Liver (tissue), 9 donors: ENCODE data around the gene LDLRAD3. TPM values are rescaled to one million over a fixed set of nuclear protein-coding genes. Genes with fewer than 3 reads are reported as not detected.

Experiments
- DNase-seq: peaks from one replicate; pipeline ENCODE4 v3.0.0-alpha.2; 2017; ENCODE audit warnings: low spot score
- H3K27ac ChIP-seq, 2 donors: one replicate each; pipeline ENCODE4 v1.7.0; 2013; ENCODE audit warnings: inconsistent platforms in 2 of 2, low read length in 2 of 2, control low read depth in 1 of 2, low read depth in 1 of 2, mild to moderate bottlenecking in 1 of 2
- H3K27me3 ChIP-seq, 4 donors: one replicate each; pipeline versions ENCODE4 v1.6.1 to v1.7.0; 2013; ENCODE audit warnings: low read length in 3 of 4, inconsistent platforms in 1 of 4, mild to moderate bottlenecking in 1 of 4, moderate library complexity in 1 of 4; ENCODE audit not compliant: control insufficient read depth in 4 of 4, insufficient read depth in 4 of 4
- H3K36me3 ChIP-seq, 4 donors: one replicate each; pipeline versions ENCODE4 v1.6.1 to v1.7.0; 2013; ENCODE audit warnings: low read length in 3 of 4, mild to moderate bottlenecking in 3 of 4, low read depth in 1 of 4, moderate library complexity in 1 of 4; ENCODE audit not compliant: control insufficient read depth in 4 of 4, insufficient read depth in 3 of 4
- H3K4me1 ChIP-seq, 4 donors: one replicate each; pipeline versions ENCODE4 v1.6.1 to v1.7.0; 2013; ENCODE audit warnings: low read length in 3 of 4, mild to moderate bottlenecking in 3 of 4, moderate library complexity in 1 of 4; ENCODE audit not compliant: control insufficient read depth in 4 of 4, insufficient read depth in 4 of 4
- H3K4me3 ChIP-seq, 3 donors: one replicate each; pipeline versions ENCODE4 v1.6.1 to v1.7.0; 2013; ENCODE audit warnings: low read length in 3 of 3, control low read depth in 1 of 3, low read depth in 1 of 3, mild to moderate bottlenecking in 1 of 3
- H3K9ac ChIP-seq, 2 donors: one replicate each; pipeline ENCODE4 v1.7.0; 2013; ENCODE audit warnings: low read length in 2 of 2, mild to moderate bottlenecking in 2 of 2, moderate library complexity in 2 of 2, control low read depth in 1 of 2, low read depth in 1 of 2
- H3K9me3 ChIP-seq, 4 donors: one replicate each; pipeline versions ENCODE4 v1.6.1 to v1.7.0; 2013; ENCODE audit warnings: low read length in 3 of 4; ENCODE audit not compliant: control insufficient read depth in 4 of 4
- EGR1 ChIP-seq, 2 donors: IDR thresholded peaks; 2 replicates each; pipeline ENCODE4 v1.6.1; 2016 to 2018; ENCODE audit warnings: antibody characterized with exemption in 2 of 2, low read depth in 2 of 2
- FOXA2 ChIP-seq: IDR thresholded peaks from 2 replicates; pipeline ENCODE4 v1.6.1; 2016; ENCODE audit warnings: antibody characterized with exemption
- GABPA ChIP-seq, 2 donors: IDR thresholded peaks in 1 of 2; conservative IDR thresholded peaks in 1 of 2; 2 replicates each; pipeline ENCODE4 v1.6.1; 2016; ENCODE audit warnings: antibody characterized with exemption in 2 of 2, mild to moderate bottlenecking in 1 of 2, moderate library complexity in 1 of 2
- HNF4G ChIP-seq: IDR thresholded peaks from 2 replicates; pipeline ENCODE4 v1.6.1; 2016; ENCODE audit warnings: antibody characterized with exemption
- JUND ChIP-seq, 2 donors: IDR thresholded peaks; 2 replicates each; pipeline ENCODE4 v1.6.1; 2016; ENCODE audit warnings: antibody characterized with exemption in 2 of 2
- NR2F2 ChIP-seq: IDR thresholded peaks from 2 replicates; pipeline ENCODE4 v1.6.1; 2016; ENCODE audit warnings: antibody characterized with exemption
- RAD21 ChIP-seq, 2 donors: IDR thresholded peaks; 2 replicates each; pipeline ENCODE4 v1.6.1; 2016; ENCODE audit warnings: antibody characterized with exemption in 2 of 2, mild to moderate bottlenecking in 2 of 2
- SP1 ChIP-seq: IDR thresholded peaks from 2 replicates; pipeline ENCODE4 v1.6.1; 2018; ENCODE audit warnings: antibody characterized with exemption, mild to moderate bottlenecking
- TAF1 ChIP-seq: conservative IDR thresholded peaks from 2 replicates; pipeline ENCODE4 v1.6.1; 2016; ENCODE audit warnings: antibody characterized with exemption, mild to moderate bottlenecking
- whole genome bisulfite sequencing: extraction: QIAGEN DNeasy Blood & Tissue Kit; methylation state at CpG from one replicate; pipeline ENCODE4 v1.1.7; 2013; 5-methylcytosine and 5-hydroxymethylcytosine counted together
- polyA plus RNA-seq, 2 donors: library from polyadenylated mRNA; stranded (reverse) in 1 of 2; unstranded in 1 of 2; fragments of 200-250 nt in 1 of 2; fragments of >200 nt in 1 of 2; fragmentation: Nextera tagmentation in 1 of 2; extraction: Ambion mirVana in 1 of 2; gene quantifications; one replicate each; pipeline versions ENCODE4 v1.2.1 to v1.2.3, GENCODE V29; 2013 to 2015
- total RNA-seq, 2 donors: library from RNA; depleted of rRNA; stranded (reverse); fragments of >200 nt; gene quantifications; one replicate each; pipeline ENCODE4 v1.2.3, GENCODE V29; 2014
- TF ChIP-seq, protein P1 (sequence below): fragments of 150-350 bp; IDR thresholded peaks from 2 replicates; pipeline ENCODE4 v1.5.1; 2017; ENCODE audit warnings: improper control_type of control experiment, low read depth, low read length; ENCODE audit not compliant: missing input control
- TF ChIP-seq, protein P2 (sequence below): IDR thresholded peaks from 2 replicates; pipeline ENCODE4 v1.6.1; 2016; ENCODE audit warnings: antibody characterized with exemption
- TF ChIP-seq, protein P3 (sequence below): IDR thresholded peaks from 2 replicates; pipeline ENCODE4 v1.6.1; 2016; ENCODE audit warnings: antibody characterized with exemption
- TF ChIP-seq, protein P4 (sequence below): IDR thresholded peaks from 2 replicates; pipeline ENCODE4 v1.6.1; 2016; ENCODE audit warnings: antibody characterized with exemption, mild to moderate bottlenecking
- donor health status: healthy.
- donor health status: healthy.
- donor health status: healthy.
- donor health status: healthy.
- donor health status: healthy.

The LDLRAD3 gene
- total and polyA plus RNA-seq, 4 donors: 0.75 to 1.3 (median 0.93) TPM

DNA sequence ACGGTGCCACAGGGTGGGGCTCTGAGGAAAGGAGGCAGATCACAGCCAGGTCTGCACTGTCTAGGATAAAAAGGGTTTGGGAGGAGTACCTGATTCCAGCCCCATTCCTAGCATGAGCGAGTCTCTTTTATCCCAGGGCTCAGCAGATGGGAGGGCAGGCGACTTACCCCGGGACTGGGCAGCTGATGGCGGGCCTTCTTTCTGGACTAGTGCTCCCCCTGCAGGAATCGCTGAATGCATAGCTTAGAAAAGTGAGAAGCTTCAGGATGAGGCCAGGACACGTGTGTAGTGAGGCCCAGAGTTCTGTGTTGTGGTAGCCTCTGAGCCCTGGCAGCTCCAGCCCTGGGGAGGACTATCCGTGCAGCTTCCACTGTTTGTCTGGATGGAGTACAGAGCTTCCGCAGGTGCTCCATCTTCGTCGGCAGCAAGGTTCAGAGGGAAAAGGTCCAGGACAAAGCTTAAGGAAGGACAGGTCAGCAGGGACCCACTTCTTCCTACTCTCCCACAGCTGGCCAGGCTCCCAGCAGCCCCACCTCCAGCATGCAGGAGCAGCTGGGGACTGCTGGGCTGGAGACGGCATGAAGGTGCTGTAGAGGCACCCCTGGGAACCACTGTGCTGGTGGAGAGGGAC, 315.0 kb downstream of the LDLRAD3 start:
- WGBS: 42% methylated on average over 12 of the region's 12 CpGs
- peaks cover 0 to 2% (median 0%) of the 10 kb centered on the region in 4 donors for H3K27me3 ChIP-seq
- no peak for DNase-seq
- no peaks in the 10 kb centered on the region for H3K4me1 ChIP-seq
- no peak overlapping the region for H3K27ac ChIP-seq
- no peaks in the 10 kb centered on the region for H3K9me3 ChIP-seq
- H3K4me3 ChIP-seq: no peak overlapping the region
- TF ChIP-seq RAD21 (IDR thresholded peaks at IDR 0.05) (peak; percentile 78 to 84), TAF1 (no peak), EGR1 (IDR thresholded peaks at IDR 0.05; ENCODE audit: low read depth in 2 of 2) (no peak), HNF4G (no peak)
- TF ChIP-seq, protein P1, sequence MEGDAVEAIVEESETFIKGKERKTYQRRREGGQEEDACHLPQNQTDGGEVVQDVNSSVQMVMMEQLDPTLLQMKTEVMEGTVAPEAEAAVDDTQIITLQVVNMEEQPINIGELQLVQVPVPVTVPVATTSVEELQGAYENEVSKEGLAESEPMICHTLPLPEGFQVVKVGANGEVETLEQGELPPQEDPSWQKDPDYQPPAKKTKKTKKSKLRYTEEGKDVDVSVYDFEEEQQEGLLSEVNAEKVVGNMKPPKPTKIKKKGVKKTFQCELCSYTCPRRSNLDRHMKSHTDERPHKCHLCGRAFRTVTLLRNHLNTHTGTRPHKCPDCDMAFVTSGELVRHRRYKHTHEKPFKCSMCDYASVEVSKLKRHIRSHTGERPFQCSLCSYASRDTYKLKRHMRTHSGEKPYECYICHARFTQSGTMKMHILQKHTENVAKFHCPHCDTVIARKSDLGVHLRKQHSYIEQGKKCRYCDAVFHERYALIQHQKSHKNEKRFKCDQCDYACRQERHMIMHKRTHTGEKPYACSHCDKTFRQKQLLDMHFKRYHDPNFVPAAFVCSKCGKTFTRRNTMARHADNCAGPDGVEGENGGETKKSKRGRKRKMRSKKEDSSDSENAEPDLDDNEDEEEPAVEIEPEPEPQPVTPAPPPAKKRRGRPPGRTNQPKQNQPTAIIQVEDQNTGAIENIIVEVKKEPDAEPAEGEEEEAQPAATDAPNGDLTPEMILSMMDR: peak; percentile 49
- TF ChIP-seq, protein P2, sequence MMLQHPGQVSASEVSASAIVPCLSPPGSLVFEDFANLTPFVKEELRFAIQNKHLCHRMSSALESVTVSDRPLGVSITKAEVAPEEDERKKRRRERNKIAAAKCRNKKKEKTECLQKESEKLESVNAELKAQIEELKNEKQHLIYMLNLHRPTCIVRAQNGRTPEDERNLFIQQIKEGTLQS: no peak
- no peaks in the 10 kb centered on the region for H3K36me3 ChIP-seq
- no peak overlapping the region for H3K9ac ChIP-seq

DNA sequence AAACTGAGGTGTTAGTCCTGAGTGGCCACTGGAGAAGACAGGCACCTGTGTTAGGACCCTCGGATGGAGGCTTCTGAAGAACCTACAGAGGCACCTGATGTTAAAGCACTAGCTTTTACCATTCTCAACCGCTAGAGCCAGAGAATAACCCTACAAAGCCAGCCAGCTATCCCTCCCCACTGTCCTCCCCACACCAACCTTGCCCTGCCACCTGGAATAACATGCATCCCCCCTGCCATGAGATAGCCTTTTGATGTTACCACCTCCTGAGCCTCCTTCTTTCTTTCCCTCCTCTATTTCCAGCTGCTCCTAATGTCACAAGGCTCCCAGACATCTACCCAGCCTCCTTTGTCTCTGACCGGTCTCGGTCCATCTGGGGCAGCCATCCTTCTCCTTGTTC, 317.2 kb downstream of the LDLRAD3 start:
- no peak for TF ChIP-seq EGR1 (IDR thresholded peaks at IDR 0.05; ENCODE audit: low read depth in 2 of 2)
- TF ChIP-seq, protein P3, sequence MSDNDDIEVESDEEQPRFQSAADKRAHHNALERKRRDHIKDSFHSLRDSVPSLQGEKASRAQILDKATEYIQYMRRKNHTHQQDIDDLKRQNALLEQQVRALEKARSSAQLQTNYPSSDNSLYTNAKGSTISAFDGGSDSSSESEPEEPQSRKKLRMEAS: no peak
- TF ChIP-seq NR2F2: no peak
- TF ChIP-seq, protein P4, sequence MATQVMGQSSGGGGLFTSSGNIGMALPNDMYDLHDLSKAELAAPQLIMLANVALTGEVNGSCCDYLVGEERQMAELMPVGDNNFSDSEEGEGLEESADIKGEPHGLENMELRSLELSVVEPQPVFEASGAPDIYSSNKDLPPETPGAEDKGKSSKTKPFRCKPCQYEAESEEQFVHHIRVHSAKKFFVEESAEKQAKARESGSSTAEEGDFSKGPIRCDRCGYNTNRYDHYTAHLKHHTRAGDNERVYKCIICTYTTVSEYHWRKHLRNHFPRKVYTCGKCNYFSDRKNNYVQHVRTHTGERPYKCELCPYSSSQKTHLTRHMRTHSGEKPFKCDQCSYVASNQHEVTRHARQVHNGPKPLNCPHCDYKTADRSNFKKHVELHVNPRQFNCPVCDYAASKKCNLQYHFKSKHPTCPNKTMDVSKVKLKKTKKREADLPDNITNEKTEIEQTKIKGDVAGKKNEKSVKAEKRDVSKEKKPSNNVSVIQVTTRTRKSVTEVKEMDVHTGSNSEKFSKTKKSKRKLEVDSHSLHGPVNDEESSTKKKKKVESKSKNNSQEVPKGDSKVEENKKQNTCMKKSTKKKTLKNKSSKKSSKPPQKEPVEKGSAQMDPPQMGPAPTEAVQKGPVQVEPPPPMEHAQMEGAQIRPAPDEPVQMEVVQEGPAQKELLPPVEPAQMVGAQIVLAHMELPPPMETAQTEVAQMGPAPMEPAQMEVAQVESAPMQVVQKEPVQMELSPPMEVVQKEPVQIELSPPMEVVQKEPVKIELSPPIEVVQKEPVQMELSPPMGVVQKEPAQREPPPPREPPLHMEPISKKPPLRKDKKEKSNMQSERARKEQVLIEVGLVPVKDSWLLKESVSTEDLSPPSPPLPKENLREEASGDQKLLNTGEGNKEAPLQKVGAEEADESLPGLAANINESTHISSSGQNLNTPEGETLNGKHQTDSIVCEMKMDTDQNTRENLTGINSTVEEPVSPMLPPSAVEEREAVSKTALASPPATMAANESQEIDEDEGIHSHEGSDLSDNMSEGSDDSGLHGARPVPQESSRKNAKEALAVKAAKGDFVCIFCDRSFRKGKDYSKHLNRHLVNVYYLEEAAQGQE: no peak
- TF ChIP-seq RAD21 (IDR thresholded peaks at IDR 0.05): no peak
- no peak for TF ChIP-seq GABPA (IDR thresholded peaks at IDR 0.05 in 1 of 2, conservative IDR thresholded peaks at IDR 0.05 in 1 of 2)
- TF ChIP-seq FOXA2: no peak
- TF ChIP-seq TAF1: no peak
- TF ChIP-seq SP1: no peak
- no peak for TF ChIP-seq JUND (IDR thresholded peaks at IDR 0.05)
- peaks cover 0 to 3% (median 2%) of the 10 kb centered on the region in 4 donors for H3K4me1 ChIP-seq
- no peaks in the 10 kb centered on the region for H3K9me3 ChIP-seq
- H3K4me3 ChIP-seq: no peak overlapping the region
- no peak overlapping the region for H3K9ac ChIP-seq
- 68% methylated on average over 4 of the region's 4 CpGs for whole genome bisulfite sequencing
- no peak overlapping the region for H3K27ac ChIP-seq
- H3K27me3 ChIP-seq: peaks cover 0 to 2% (median 0%) of the 10 kb centered on the region in 4 donors
- no peaks in the 10 kb centered on the region for H3K36me3 ChIP-seq
- DNase-seq: no peak
